ENCODE results near the gene ST7. TPM values are rescaled to one million over a fixed set of nuclear protein-coding genes. Genes with fewer than 3 reads are reported as not detected.

Gene ST7
- total RNA-seq, 2 experiments from 2014 or later = 8.4 to 10.2 TPM

GRCh38 chr7:117195361-117196029 is 242.2 kb downstream of the ST7 start:
- Mint-ChIP-seq H3K27me3 (no peaks in the 10 kb centered on the region), H3K4me3 (no peak overlapping the region), H3K36me3 (peaks cover 2% of the 10 kb centered on the region), H3K4me1 (no peaks in the 10 kb centered on the region), H3K9me3 (no peaks in the 10 kb centered on the region), H3K27ac (no peak overlapping the region)
- no peak for DNase-seq

GRCh38 chr7:117200132-117200531 is 246.8 kb downstream of the ST7 start:
- DNase-seq = no peak
- Mint-ChIP-seq H3K27me3 (no peaks in the 10 kb centered on the region), H3K36me3 (peaks cover 2% of the 10 kb centered on the region), H3K9me3 (no peaks in the 10 kb centered on the region), H3K27ac (no peak overlapping the region), H3K4me3 (no peak overlapping the region), H3K4me1 (no peaks in the 10 kb centered on the region)

- no peaks in the 10 kb centered on the region for H3K4me1 Mint-ChIP-seq
- H3K4me3 Mint-ChIP-seq = no peak overlapping the region
- no peak for DNase-seq
- H3K36me3 Mint-ChIP-seq = no peaks in the 10 kb centered on the region
- H3K27ac Mint-ChIP-seq = no peak overlapping the region
- H3K9me3 Mint-ChIP-seq = no peaks in the 10 kb centered on the region
- no peaks in the 10 kb centered on the region for H3K27me3 Mint-ChIP-seq
These were observed 247.6 kb downstream of the ST7 start for GRCh38 chr7:117200786-117201458.

- DNase-seq = no peak
- Mint-ChIP-seq H3K27me3 (no peaks in the 10 kb centered on the region), H3K9me3 (no peaks in the 10 kb centered on the region), H3K4me3 (no peak overlapping the region), H3K4me1 (no peaks in the 10 kb centered on the region), H3K27ac (no peak overlapping the region), H3K36me3 (no peaks in the 10 kb centered on the region)
These were observed 249.2 kb downstream of the ST7 start for GRCh38 chr7:117202511-117202910.

GRCh38 chr7:117203205-117203604 is 249.9 kb downstream of the ST7 start:
- no peaks in the 10 kb centered on the region for H3K27me3 Mint-ChIP-seq
- H3K36me3 Mint-ChIP-seq = no peaks in the 10 kb centered on the region
- DNase-seq = no peak
- no peaks in the 10 kb centered on the region for H3K4me1 Mint-ChIP-seq
- no peak overlapping the region for H3K4me3 Mint-ChIP-seq
- no peaks in the 10 kb centered on the region for H3K9me3 Mint-ChIP-seq
- H3K27ac Mint-ChIP-seq = no peak overlapping the region

GRCh38 chr7:117205873-117206272 is 252.6 kb downstream of the ST7 start:
- Mint-ChIP-seq H3K27ac (no peak overlapping the region), H3K36me3 (no peaks in the 10 kb centered on the region), H3K27me3 (no peaks in the 10 kb centered on the region), H3K4me3 (no peak overlapping the region), H3K4me1 (no peaks in the 10 kb centered on the region), H3K9me3 (no peaks in the 10 kb centered on the region)
- DNase-seq = no peak

- no peak overlapping the region for H3K4me3 Mint-ChIP-seq
- no peaks in the 10 kb centered on the region for H3K27me3 Mint-ChIP-seq
- no peaks in the 10 kb centered on the region for H3K9me3 Mint-ChIP-seq
- no peak for DNase-seq
- no peak overlapping the region for H3K27ac Mint-ChIP-seq
- no peaks in the 10 kb centered on the region for H3K4me1 Mint-ChIP-seq
- H3K36me3 Mint-ChIP-seq = no peaks in the 10 kb centered on the region
These were observed 255.0 kb downstream of the ST7 start for GRCh38 chr7:117208257-117208656.

DNA sequence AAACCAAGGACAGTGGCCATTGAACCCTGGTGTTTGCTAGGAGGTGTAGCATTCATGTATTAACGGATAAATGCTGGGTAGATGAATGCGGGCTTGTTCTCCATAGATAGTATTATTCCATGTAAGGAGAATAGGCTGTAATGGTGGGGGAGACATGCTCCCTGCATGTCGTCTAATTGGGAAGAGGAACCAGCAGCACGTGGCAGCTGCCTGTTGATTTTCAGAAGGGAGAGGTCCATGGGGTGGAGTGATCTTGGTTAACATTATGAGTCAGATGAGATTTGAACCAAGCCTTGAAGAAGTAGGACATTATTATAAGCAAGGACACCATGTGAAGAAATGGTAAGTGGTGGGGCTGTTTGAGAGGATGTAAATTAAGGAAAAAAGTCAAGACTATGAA is 257.1 kb downstream of the ST7 start:
- no peak for DNase-seq
- H3K36me3 Mint-ChIP-seq = no peaks in the 10 kb centered on the region
- no peak overlapping the region for H3K4me3 Mint-ChIP-seq
- H3K27ac Mint-ChIP-seq = no peak overlapping the region
- H3K4me1 Mint-ChIP-seq = no peaks in the 10 kb centered on the region
- no peaks in the 10 kb centered on the region for H3K27me3 Mint-ChIP-seq
- H3K9me3 Mint-ChIP-seq = no peaks in the 10 kb centered on the region

GRCh38 chr7:117210908-117211307 is 257.6 kb downstream of the ST7 start:
- no peaks in the 10 kb centered on the region for H3K27me3 Mint-ChIP-seq
- H3K9me3 Mint-ChIP-seq = no peaks in the 10 kb centered on the region
- H3K4me1 Mint-ChIP-seq = no peaks in the 10 kb centered on the region
- H3K36me3 Mint-ChIP-seq = no peaks in the 10 kb centered on the region
- no peak overlapping the region for H3K4me3 Mint-ChIP-seq
- H3K27ac Mint-ChIP-seq = no peak overlapping the region
- no peak for DNase-seq

GRCh38 chr7:117211614-117212013 is 258.3 kb downstream of the ST7 start:
- H3K4me3 Mint-ChIP-seq = no peak overlapping the region
- DNase-seq = no peak
- H3K9me3 Mint-ChIP-seq = no peaks in the 10 kb centered on the region
- H3K27me3 Mint-ChIP-seq = no peaks in the 10 kb centered on the region
- H3K27ac Mint-ChIP-seq = no peak overlapping the region
- no peaks in the 10 kb centered on the region for H3K36me3 Mint-ChIP-seq
- no peaks in the 10 kb centered on the region for H3K4me1 Mint-ChIP-seq

- no peaks in the 10 kb centered on the region for H3K4me1 Mint-ChIP-seq
- no peak overlapping the region for H3K4me3 Mint-ChIP-seq
- no peaks in the 10 kb centered on the region for H3K9me3 Mint-ChIP-seq
- H3K27ac Mint-ChIP-seq = no peak overlapping the region
- DNase-seq = peak; percentile 30
- no peaks in the 10 kb centered on the region for H3K36me3 Mint-ChIP-seq
- H3K27me3 Mint-ChIP-seq = no peaks in the 10 kb centered on the region
These were observed 259.9 kb downstream of the ST7 start for GRCh38 chr7:117212969-117213877.

- Mint-ChIP-seq H3K36me3 (no peaks in the 10 kb centered on the region), H3K4me3 (no peak overlapping the region), H3K4me1 (no peaks in the 10 kb centered on the region), H3K27me3 (no peaks in the 10 kb centered on the region), H3K9me3 (no peaks in the 10 kb centered on the region), H3K27ac (no peak overlapping the region)
- no peak for DNase-seq
These were observed 262.7 kb downstream of the ST7 start for GRCh38 chr7:117216010-117216409.

- H3K4me1 Mint-ChIP-seq = no peaks in the 10 kb centered on the region
- H3K27me3 Mint-ChIP-seq = no peaks in the 10 kb centered on the region
- H3K36me3 Mint-ChIP-seq = no peaks in the 10 kb centered on the region
- no peak for DNase-seq
- H3K27ac Mint-ChIP-seq = no peak overlapping the region
- H3K4me3 Mint-ChIP-seq = no peak overlapping the region
- H3K9me3 Mint-ChIP-seq = no peaks in the 10 kb centered on the region
These were observed 263.3 kb downstream of the ST7 start for GRCh38 chr7:117216436-117217069.

DNA sequence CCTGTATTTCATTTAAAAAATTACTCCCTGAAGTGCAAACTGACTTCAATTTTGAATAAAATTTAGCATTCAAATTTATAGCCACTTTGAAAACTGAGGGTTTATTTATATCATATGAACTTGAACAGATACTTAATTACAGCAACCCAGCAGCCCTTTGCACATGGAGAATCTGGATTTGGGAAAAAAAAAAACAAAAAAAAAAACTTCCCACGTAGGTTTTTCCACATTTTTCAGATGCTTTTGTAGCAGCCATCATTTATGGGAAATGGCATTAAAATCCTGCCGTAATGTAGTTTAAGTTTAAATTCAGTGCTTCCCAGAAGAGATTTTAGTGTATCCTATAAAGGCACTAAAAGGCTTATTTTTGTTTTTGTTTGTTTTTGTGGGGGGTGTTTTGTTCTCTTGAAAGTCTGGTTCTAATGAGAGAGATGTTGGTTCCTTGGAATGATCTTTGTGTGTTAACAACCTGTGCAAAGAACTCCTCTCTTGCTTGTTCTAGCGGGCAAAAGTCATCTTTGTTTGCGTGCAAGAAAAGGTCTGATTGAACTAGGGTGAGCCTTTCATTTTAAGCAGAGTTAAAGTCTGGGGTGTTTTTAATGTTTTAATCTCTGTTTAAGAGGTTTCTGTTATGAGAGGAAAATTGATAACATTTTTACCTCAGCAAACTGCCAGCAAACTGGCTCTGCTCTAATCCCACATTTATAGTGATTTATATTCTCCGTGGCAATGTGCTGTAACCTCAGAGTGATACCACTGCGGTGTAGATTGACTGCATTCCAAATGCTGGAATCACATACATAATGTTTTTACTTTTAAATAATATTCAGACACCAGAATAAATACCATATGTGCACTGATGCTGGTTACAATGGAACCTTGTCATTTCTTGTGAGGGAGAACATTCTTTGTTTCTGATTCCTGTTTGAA is 264.1 kb downstream of the ST7 start:
- no peaks in the 10 kb centered on the region for H3K27me3 Mint-ChIP-seq
- H3K27ac Mint-ChIP-seq = no peak overlapping the region
- no peaks in the 10 kb centered on the region for H3K36me3 Mint-ChIP-seq
- no peaks in the 10 kb centered on the region for H3K4me1 Mint-ChIP-seq
- H3K9me3 Mint-ChIP-seq = no peaks in the 10 kb centered on the region
- no peak for DNase-seq
- H3K4me3 Mint-ChIP-seq = no peak overlapping the region
